IPS DF 6.9 (cell line): ENCODE results near the gene NEDD4L.
A peak's percentile ranks its signal among the peaks of the same experiment; 100 is the strongest.

Experiments
- DNase-seq: peaks from one replicate; pipeline ENCODE4 v3.0.0-alpha.2; 2013; ENCODE audit warnings: low read depth, low spot score
- H3K27ac ChIP-seq: one replicate; pipeline ENCODE4 v1.5.1; 2013; ENCODE audit warnings: low read length, control low read depth
- H3K27me3 ChIP-seq: 2 replicates; pipeline ENCODE4 v1.6.1; 2013; ENCODE audit warnings: mild to moderate bottlenecking, low read length; ENCODE audit not compliant: control insufficient read depth, insufficient read depth
- H3K36me3 ChIP-seq: 2 replicates; pipeline ENCODE4 v1.6.1; 2013; ENCODE audit warnings: low read length; ENCODE audit not compliant: control insufficient read depth, insufficient read depth
- H3K4me1 ChIP-seq: 2 replicates; pipeline ENCODE4 v1.6.1; 2013; ENCODE audit warnings: low read length; ENCODE audit not compliant: control insufficient read depth, insufficient read depth
- H3K4me3 ChIP-seq: 2 replicates; pipeline ENCODE4 v1.5.1; 2013; ENCODE audit warnings: mild to moderate bottlenecking, low read length
- H3K9me3 ChIP-seq: 2 replicates; pipeline ENCODE4 v1.6.1; 2013; ENCODE audit warnings: low read length, inconsistent platforms; ENCODE audit not compliant: control insufficient read depth, insufficient read depth
- WGBS: extraction: QIAGEN DNeasy Blood & Tissue Kit; methylation state at CpG from one replicate; pipeline ENCODE4 v1.1.7; 2013; ENCODE audit warnings: mixed read lengths, missing lambda C conversion rate; ENCODE audit not compliant: insufficient read length, insufficient coverage; 5-methylcytosine and 5-hydroxymethylcytosine counted together

NEDD4L gene

DNA sequence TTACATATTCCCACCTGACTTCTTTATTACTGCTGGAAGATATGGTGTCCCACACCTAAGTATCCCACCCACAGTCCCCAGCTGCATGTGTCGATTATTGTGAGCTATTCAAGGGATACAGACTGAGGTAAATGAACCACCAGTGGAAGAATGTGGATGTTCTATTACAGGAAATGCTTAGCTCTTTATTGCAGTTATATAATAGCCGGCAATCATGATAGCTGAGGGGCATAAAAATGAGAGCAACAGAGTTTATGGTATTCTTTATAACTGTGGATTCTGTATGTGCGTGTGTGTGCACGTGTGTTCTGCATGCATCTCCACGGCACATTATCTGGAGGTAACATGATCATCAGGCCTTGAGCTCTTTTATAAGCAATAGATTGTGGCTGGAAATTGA is 198.9 kb downstream of the NEDD4L start:
- Histone ChIP-seq H3K4me1 (peaks cover 2% of the 10 kb centered on the region), H3K27ac (no peak overlapping the region), H3K4me3 (no peak overlapping the region), H3K9me3 (no peaks in the 10 kb centered on the region), H3K36me3 (no peaks in the 10 kb centered on the region), H3K27me3 (no peaks in the 10 kb centered on the region)
- no CpG with 5 or more reads among the region's 5 CpGs for WGBS
- DNase-seq = no peak

DNA sequence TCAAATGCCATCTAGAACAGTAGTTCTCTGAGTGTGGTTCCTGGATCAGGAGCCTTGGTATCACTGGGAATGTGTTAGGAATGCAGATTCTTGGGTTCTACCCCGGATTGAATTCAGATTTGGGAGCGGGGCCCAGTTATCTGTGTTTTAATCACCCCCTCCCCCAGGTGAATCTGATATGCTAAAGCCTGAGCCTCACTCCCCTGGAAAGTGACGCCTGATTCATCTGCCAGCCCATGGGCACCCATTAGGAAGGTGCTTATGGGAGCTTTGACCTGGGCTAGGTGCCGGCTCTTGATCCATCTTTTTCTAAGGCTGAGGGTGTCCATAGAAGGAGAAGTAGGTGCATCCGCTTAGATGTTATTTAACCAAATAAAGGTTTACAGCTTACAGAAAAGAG is 199.4 kb downstream of the NEDD4L start:
- Histone ChIP-seq H3K27me3 (no peaks in the 10 kb centered on the region), H3K36me3 (no peaks in the 10 kb centered on the region), H3K4me1 (peaks cover 2% of the 10 kb centered on the region), H3K9me3 (no peaks in the 10 kb centered on the region), H3K4me3 (no peak overlapping the region), H3K27ac (no peak overlapping the region)
- no CpG with 5 or more reads among the region's 5 CpGs for WGBS
- no peak for DNase-seq

DNA sequence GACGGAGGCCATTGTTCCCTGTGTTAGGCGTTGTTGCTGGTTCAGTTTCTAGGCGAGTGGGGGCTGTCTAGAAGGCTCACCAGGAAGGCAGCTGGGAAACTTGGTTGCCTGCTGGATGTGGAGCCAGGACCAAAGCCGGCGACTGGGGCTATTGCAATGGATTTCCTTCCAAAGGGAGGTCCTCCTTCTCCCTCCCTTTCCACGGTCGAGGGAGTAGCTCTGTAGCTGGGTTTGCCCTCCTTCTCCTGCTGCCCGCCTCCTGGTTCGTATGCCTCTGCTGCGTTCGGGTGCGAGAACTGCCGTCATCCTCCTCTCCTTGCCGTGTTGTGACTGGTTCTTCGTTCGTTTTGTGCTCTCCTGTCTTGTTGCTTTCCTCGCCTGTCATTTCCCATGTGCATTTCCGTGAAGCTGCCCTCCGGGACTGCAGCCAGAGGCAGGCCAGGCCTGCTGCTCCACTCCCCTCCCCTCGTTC is 203.4 kb downstream of the NEDD4L start:
- Histone ChIP-seq H3K27me3 (no peaks in the 10 kb centered on the region), H3K36me3 (no peaks in the 10 kb centered on the region), H3K27ac (no peak overlapping the region), H3K9me3 (no peaks in the 10 kb centered on the region), H3K4me3 (no peak overlapping the region), H3K4me1 (peaks cover 2% of the 10 kb centered on the region; the same call in 1 of the 2 replicates)
- WGBS = no CpG with 5 or more reads among the region's 20 CpGs
- DNase-seq = no peak

DNA sequence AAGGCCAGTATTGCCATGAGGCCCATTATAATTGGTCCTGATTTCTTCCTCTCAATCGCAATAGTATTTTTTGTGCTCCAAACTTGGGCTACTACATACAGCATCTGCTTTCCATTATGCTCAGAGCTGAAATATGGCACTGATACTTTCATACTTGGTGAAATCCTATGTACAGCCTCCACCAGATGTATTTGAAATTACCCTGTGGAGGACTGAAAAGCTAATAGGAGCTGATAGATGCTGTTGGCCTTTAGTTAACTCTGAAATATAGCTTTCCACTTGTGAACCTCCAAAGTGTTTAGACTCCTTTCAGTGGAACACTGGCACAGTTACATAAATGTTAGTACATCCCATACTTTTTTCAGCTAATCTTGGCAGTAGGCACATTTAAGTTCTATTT is 205.7 kb downstream of the NEDD4L start:
- no peak overlapping the region for H3K4me3 ChIP-seq
- H3K27ac ChIP-seq = no peak overlapping the region
- no peak for DNase-seq
- H3K27me3 ChIP-seq = no peaks in the 10 kb centered on the region
- no CpG with 5 or more reads among the region's 1 CpG for WGBS
- H3K9me3 ChIP-seq = no peaks in the 10 kb centered on the region
- H3K36me3 ChIP-seq = no peaks in the 10 kb centered on the region
- peaks cover 3% of the 10 kb centered on the region; the same call in 1 of the 2 replicates for H3K4me1 ChIP-seq

DNA sequence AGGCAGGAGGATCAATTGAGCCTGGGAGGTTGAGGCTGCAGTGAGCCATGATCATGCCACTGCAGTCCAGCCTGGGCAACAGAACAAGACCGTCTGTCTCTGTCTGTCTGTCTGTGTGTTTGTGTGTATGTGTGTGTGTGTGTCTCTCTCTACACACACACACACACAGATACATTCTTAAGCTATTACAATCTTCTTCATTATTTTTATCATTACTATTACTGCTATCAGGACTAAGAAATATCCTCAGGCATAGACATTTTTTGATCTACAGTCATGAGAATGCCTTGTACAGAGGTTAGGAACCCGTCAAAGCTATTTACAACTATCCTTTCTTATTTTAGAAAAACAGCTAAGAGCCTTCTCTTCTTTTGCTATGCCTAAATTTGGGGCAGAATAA is 207.4 kb downstream of the NEDD4L start:
- Histone ChIP-seq H3K4me3 (no peak overlapping the region), H3K36me3 (no peaks in the 10 kb centered on the region), H3K4me1 (peaks cover 9% of the 10 kb centered on the region), H3K9me3 (no peaks in the 10 kb centered on the region), H3K27me3 (no peaks in the 10 kb centered on the region), H3K27ac (no peak overlapping the region)
- no peak for DNase-seq
- no CpG with 5 or more reads among the region's 2 CpGs for WGBS

DNA sequence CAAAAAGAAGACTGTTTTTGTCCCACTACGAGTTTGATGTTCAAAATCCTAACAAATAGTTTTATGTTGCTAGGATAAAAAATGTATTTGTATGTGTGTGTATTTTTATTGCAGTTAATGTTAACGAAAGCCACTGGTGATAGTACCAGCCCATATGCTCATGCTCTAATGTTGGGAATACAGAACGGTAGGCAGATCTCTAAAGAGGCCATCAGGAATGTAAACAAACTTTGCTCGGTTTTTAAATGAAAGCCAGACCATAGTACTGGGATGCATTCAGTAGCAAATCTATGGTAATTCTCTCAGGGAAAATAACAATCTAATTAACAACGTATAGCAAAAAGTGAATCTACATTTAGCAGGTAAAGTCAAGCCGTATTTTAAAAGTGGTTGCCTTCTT is 208.1 kb downstream of the NEDD4L start:
- Histone ChIP-seq H3K36me3 (no peaks in the 10 kb centered on the region), H3K4me3 (no peak overlapping the region), H3K9me3 (no peaks in the 10 kb centered on the region), H3K27ac (no peak overlapping the region), H3K4me1 (peaks cover 9% of the 10 kb centered on the region), H3K27me3 (no peaks in the 10 kb centered on the region)
- no CpG with 5 or more reads among the region's 6 CpGs for whole genome bisulfite sequencing
- DNase-seq = no peak

DNA sequence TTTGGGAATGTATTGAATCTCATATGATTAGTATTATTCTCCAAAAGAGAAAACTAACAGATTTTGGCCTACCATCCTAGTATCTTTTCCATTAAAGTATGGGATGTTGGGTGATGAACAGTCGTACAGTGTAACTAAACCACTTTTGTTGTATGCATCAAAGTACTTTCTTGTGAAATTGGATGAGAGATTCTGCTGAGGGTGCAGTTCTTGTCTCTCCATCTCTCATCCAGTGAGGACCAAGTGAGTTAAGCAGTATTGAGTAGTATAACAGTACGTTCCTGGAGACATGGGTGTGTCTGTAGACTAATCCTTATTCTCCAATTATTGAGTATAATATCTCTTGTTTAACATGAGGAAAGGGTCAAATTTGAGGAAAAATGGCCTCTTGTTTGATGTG is 209.3 kb downstream of the NEDD4L start:
- WGBS = no CpG with 5 or more reads among the region's 2 CpGs

DNA sequence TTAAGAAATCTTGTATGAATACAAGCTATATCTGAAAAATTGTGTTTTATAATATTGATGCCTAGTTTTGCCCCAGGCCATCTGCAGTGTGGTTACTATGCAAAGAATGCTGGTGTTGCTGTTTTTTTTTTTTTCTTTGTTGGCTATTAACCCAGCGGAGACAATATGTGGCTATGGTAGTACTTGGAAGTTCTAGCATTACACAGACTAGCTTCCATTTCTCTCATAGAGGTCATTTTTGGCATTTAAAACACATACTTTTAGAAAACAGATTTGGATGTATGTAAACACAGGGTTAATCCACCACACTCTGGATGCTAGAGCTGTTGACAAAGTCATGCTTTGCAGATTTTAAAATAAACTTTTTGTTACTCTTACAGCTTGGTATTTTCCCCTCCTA is 209.8 kb downstream of the NEDD4L start:
- Histone ChIP-seq H3K27ac (no peak overlapping the region), H3K4me3 (no peak overlapping the region), H3K4me1 (peaks cover 8% of the 10 kb centered on the region), H3K9me3 (no peaks in the 10 kb centered on the region), H3K27me3 (no peaks in the 10 kb centered on the region), H3K36me3 (no peaks in the 10 kb centered on the region)
- no peak for DNase-seq
- no CpG with 5 or more reads among the region's 1 CpG for WGBS

More for the DNA sequence above, 209.3 kb downstream of the NEDD4L start:
- Histone ChIP-seq H3K9me3 (no peaks in the 10 kb centered on the region), H3K36me3 (no peaks in the 10 kb centered on the region), H3K27ac (no peak overlapping the region), H3K27me3 (no peaks in the 10 kb centered on the region), H3K4me3 (no peak overlapping the region), H3K4me1 (peaks cover 8% of the 10 kb centered on the region)
- DNase-seq = no peak

DNA sequence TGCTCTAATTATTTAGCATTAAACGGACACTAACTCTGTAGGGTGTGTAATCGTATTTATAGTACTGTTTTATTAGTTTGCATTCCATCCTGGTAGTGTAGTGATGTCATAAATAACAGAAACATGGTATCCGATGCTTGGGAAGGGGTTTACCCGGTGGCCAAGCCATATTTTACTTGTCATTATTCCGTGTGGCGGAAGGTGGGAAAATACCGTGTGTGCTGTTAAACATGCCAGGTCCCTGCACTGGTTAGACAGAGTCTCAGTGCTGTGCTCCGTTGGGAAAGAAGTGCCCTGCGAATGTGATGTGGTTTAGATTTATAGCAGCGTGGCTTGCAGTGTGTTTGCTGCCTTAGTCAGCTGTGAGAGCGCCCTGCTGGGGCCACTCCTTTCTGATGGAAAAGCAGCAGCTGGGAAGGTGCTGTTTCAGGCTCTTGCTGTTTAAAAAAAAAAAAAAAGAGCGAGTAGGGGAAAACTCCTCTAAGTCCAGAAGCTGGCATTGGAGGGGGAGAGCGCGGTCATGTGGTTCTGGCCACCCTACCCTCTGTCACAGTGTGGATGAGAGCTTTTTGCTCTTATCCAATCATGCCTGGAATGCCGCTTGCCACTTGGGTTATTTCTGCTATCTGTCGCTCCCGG is 211.0 kb downstream of the NEDD4L start:
- no CpG with 5 or more reads among the region's 17 CpGs for WGBS
- DNase-seq = peak; percentile 18
- no peak overlapping the region for H3K4me3 ChIP-seq

DNA sequence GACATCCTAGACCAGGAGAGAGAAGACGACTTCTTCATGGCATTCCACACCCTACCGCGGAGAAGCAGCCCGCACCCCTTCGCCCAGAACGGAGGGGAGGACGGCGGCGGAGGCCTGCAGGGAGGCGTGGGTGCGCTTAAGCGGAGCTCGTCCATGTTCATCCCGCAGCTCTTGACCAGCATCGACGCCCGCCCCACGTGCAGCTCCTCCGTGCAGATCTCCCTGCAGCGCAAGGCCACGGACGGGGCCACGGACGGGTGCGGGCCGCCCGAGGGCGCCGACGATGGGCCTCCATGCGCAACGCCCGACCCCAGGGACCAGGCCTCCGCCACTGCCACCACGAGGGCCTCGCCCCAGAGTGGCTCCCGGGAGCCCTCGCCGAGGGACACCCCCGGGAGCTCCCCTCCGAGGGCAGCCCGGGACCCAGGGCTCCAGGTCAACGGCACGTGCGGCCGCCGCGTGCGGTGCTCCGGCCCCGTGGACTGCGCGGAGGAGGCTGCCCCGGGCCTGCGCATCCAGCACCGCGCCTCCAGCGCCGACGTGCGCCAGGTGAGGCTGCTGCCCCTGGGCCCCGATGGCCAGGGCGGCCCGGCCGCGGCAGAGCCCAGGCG is 211.8 kb downstream of the NEDD4L start:
- H3K27me3 ChIP-seq = no peaks in the 10 kb centered on the region
- peaks cover 8% of the 10 kb centered on the region for H3K4me1 ChIP-seq
- no peak overlapping the region for H3K27ac ChIP-seq
- DNase-seq = no peak
- no CpG with 5 or more reads among the region's 67 CpGs for WGBS
- H3K4me3 ChIP-seq = no peak overlapping the region
- H3K9me3 ChIP-seq = no peaks in the 10 kb centered on the region
- H3K36me3 ChIP-seq = no peaks in the 10 kb centered on the region

More for the DNA sequence above, 211.0 kb downstream of the NEDD4L start:
- no peaks in the 10 kb centered on the region for H3K9me3 ChIP-seq
- H3K27me3 ChIP-seq = no peaks in the 10 kb centered on the region
- H3K36me3 ChIP-seq = no peaks in the 10 kb centered on the region
- peaks cover 8% of the 10 kb centered on the region for H3K4me1 ChIP-seq
- no peak overlapping the region for H3K27ac ChIP-seq
